Psoas muscle (tissue), 8 donors: ENCODE data around the gene RETN. TPM values are rescaled to one million over a fixed set of nuclear protein-coding genes. Genes with fewer than 3 reads are reported as not detected.

Experiments
- ATAC-seq, 4 donors: fragments of 200-7000 bp; cut with Tn5 transposase; one replicate each; pipeline ENCODE4 v1.9.1; 2020; ENCODE audit warnings: moderate library complexity in 3 of 4, mild to moderate bottlenecking in 2 of 4
- DNase-seq, 2 donors: peaks; one replicate each; pipeline ENCODE4 v3.0.0-alpha.2; 2020
- H3K27ac ChIP-seq: fragments of 200-600 bp; one replicate; pipeline ENCODE4 v1.8.0; 2022
- H3K27me3 ChIP-seq, 3 donors: fragments of 200-600 bp in 1 of 3; one replicate each; pipeline versions ENCODE4 v1.6.1 to v1.8.0; 2013 to 2022; ENCODE audit warnings: low read length in 2 of 3, mild to moderate bottlenecking in 2 of 3, moderate library complexity in 1 of 3; ENCODE audit not compliant: insufficient read depth in 3 of 3
- H3K36me3 ChIP-seq, 2 donors: fragments of 200-600 bp in 1 of 2; one replicate each; pipeline versions ENCODE4 v1.6.1 to v1.8.0; 2013 to 2022; ENCODE audit warnings: low read depth in 1 of 2, mild to moderate bottlenecking in 1 of 2, moderate library complexity in 1 of 2; ENCODE audit not compliant: insufficient read depth in 1 of 2
- H3K4me1 ChIP-seq: fragments of 200-600 bp; one replicate; pipeline ENCODE4 v1.8.0; 2022
- H3K4me3 ChIP-seq: fragments of 200-600 bp; one replicate; pipeline ENCODE4 v1.8.0; 2022; ENCODE audit warnings: mild to moderate bottlenecking
- H3K9me3 ChIP-seq: fragments of 200-600 bp; one replicate; pipeline ENCODE4 v1.8.0; 2022
- CTCF ChIP-seq: fragments of 200-600 bp; IDR thresholded peaks from one replicate; pipeline ENCODE4 v1.8.0; 2022; ENCODE audit warnings: antibody characterized with exemption
- WGBS, 3 donors: extraction: QIAGEN DNeasy Blood & Tissue Kit; methylation state at CpG; one replicate each; pipeline versions ENCODE4 v1.1.6 to v1.1.7; 2013; 5-methylcytosine and 5-hydroxymethylcytosine counted together
- intact Hi-C, 2 donors: fragments of 100-400 bp; cut with DNase I; formaldehyde crosslinking; loops; one replicate each; pipeline versions ENCODE4 v1.11.0 to v1.14.2; 2022
- polyA plus RNA-seq, 3 donors: library from polyadenylated mRNA; stranded (reverse); fragments of 200-250 nt; gene quantifications; one replicate each; pipeline ENCODE4 v1.2.3, GENCODE V29; 2013
- total RNA-seq, 4 donors: library from RNA; stranded (reverse); fragmentation: NEBNext Ultra II Directional in 2 of 4; extraction: Animal tissue kit (Norgen Biotek cat#: 25700) in 2 of 4; gene quantifications; one replicate each; pipeline versions ENCODE4 v1.2.1 to v1.2.4, GENCODE V29; 2021 to 2023
- donor health status: healthy with polysubstance abuse.
- donor health status: DM: no; HTN: no; CAD: no; lungs with moderate emphysema.
- donor health status: Bipolar disorder and iron deficiency.
- donor health status: healthy.
- donor health status: DM: yes; HTN: yes; CAD: no.
- donor health status: DM: no; HTN: no; CAD: no.
- donor health status: DM: no; HTN: no; CAD: no.
- donor health status: DM: yes; HTN: yes; CAD: no.

Gene RETN
- total and polyA plus RNA-seq, 7 donors: 0.46 to 4.7 (median 0.57) TPM; not detected in 2

DNA sequence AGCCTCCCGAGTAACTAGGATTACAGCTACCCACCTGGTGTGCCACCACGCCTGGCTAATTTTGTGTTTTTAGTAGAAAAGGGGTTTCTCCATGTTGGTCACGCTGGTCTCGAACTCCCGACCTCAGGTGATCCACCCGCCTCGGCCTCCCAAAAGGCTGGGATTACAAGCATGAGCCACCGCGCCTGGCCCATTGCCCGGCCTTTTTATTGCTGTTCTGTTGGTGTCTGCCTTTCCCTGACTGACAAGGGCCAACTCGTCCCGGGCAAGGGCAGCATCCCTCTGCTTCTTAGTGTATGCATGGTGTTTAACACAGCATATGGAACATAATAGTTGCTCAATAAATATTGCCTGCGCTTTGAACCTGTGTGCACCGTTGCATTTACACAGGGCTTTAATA, 6.2 kb upstream of the RETN start:
- TF ChIP-seq CTCF: no peak
- intact Hi-C loops: loop anchor here in 1 of 2 donors (5.0 kb wide), 1 partner anchor 435 kb away; no protein-coding TSS in a partner anchor
- WGBS, 3 donors: 70 to 80% (median 77%) methylated on average over 14 of the region's 14 CpGs
- Histone ChIP-seq H3K4me1 (no peaks in the 10 kb centered on the region), H3K27ac (no peak overlapping the region), H3K27me3 (peaks cover 0 to 2% (median 0%) of the 10 kb centered on the region in 3 donors), H3K4me3 (no peak overlapping the region), H3K36me3 (no peaks in the 10 kb centered on the region), H3K9me3 (no peaks in the 10 kb centered on the region)
- no peak for DNase-seq
- no peak for ATAC-seq

- 27 to 43% (median 34%) methylated on average over 7 of the region's 7 CpGs for WGBS, 3 donors
Measured at GRCh38 chr19:7663706-7664105, 5.1 kb upstream of the RETN start.

DNA sequence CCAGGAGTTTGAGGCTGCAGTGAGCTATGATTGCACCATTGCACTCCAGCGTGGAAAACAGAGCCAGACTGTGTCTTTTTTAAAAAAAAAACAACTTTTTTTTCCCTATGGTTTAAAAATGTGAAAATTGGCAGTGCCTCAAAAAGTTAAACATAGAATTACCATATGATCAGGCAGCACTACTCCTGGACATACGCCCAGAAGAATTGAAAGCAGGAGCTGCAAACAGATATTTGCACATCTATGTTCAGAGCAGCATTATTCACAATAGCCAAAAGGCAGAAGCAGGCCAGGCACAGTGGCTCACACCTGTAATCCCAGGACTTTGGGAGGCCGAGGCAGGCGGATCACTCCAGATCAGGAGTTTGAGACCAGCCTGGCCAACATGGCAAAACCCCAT, 3.8 kb upstream of the RETN start:
- ATAC-seq (no peak), DNase-seq (no peak)
- intact Hi-C loops: no loop called here
- peaks cover 0 to 11% (median 9%) of the 10 kb centered on the region in 3 donors for H3K27me3 ChIP-seq
- no peaks in the 10 kb centered on the region for H3K4me1 ChIP-seq
- no peak overlapping the region for H3K27ac ChIP-seq
- H3K4me3 ChIP-seq: no peak overlapping the region
- no peaks in the 10 kb centered on the region for H3K36me3 ChIP-seq
- 41 to 58% (median 44%) methylated on average over 4 of the region's 4 CpGs for WGBS, 3 donors
- TF ChIP-seq CTCF: no peak
- H3K9me3 ChIP-seq: no peaks in the 10 kb centered on the region

More at GRCh38 chr19:7663706-7664105, 5.1 kb upstream of the RETN start:
- Histone ChIP-seq H3K4me1 (no peaks in the 10 kb centered on the region), H3K36me3 (no peaks in the 10 kb centered on the region), H3K27ac (no peak overlapping the region), H3K27me3 (peaks cover 0 to 2% (median under 1%) of the 10 kb centered on the region in 3 donors), H3K4me3 (no peak overlapping the region), H3K9me3 (no peaks in the 10 kb centered on the region)
- ATAC-seq: no peak
- intact Hi-C loops: loop anchor here in 1 of 2 donors (5.0 kb wide), 1 partner anchor 434 kb away; no protein-coding TSS in a partner anchor
- TF ChIP-seq CTCF: no peak
- no peak for DNase-seq

DNA sequence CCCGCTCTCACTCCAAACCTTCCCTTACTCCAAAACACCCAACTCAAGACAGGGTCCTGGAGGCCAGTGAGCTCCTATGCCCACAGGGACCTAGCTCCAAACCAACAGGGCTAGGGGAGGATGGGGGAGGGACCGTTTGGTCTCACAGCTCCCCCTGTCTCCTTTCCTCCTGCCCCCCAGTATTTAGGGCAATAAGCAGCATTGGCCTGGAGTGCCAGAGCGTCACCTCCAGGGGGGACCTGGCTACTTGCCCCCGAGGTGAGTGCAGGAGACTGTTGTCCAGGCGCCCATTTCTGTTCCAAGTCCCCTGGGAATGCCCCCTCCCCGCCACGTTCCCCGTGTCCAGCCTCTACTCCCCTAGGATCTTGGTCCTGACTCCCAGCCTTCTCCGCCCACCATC, 792 bp downstream of the RETN start:
- H3K27ac ChIP-seq: no peak overlapping the region
- H3K36me3 ChIP-seq: no peaks in the 10 kb centered on the region
- intact Hi-C loops: no loop called here
- TF ChIP-seq CTCF: no peak
- no peak overlapping the region for H3K4me3 ChIP-seq
- no peak for DNase-seq
- peaks cover 0 to 37% (median 19%) of the 10 kb centered on the region in 3 donors for H3K27me3 ChIP-seq
- WGBS, 3 donors: 19 to 21% (median 20%) methylated on average over 9 of the region's 9 CpGs
- no peaks in the 10 kb centered on the region for H3K9me3 ChIP-seq
- H3K4me1 ChIP-seq: no peaks in the 10 kb centered on the region
- ATAC-seq: no peak

GRCh38 chr19:7670150-7670783, 1.4 kb downstream of the RETN start:
- 1 to 2% (median 2%) methylated on average over 41 to 43 of the region's 43 CpGs for WGBS, 3 donors
- TF ChIP-seq CTCF: no peak
- DNase-seq (no peak), ATAC-seq (no peak)
- no peak overlapping the region for H3K4me3 ChIP-seq
- no peaks in the 10 kb centered on the region for H3K36me3 ChIP-seq
- no peaks in the 10 kb centered on the region for H3K9me3 ChIP-seq
- intact Hi-C loops: no loop called here
- H3K4me1 ChIP-seq: no peaks in the 10 kb centered on the region
- H3K27me3 ChIP-seq: peaks cover 0 to 37% (median 19%) of the 10 kb centered on the region in 3 donors
- no peak overlapping the region for H3K27ac ChIP-seq
